ENCODE data around the gene GALP.
A peak's percentile ranks its signal among the peaks of the same experiment; 100 is the strongest.
"Not testable (repeated sequence)": the region's sequence is repeated elsewhere in the genome, so short reads cannot be mapped to it uniquely, and the experiment has no call there.

GALP gene

DNA sequence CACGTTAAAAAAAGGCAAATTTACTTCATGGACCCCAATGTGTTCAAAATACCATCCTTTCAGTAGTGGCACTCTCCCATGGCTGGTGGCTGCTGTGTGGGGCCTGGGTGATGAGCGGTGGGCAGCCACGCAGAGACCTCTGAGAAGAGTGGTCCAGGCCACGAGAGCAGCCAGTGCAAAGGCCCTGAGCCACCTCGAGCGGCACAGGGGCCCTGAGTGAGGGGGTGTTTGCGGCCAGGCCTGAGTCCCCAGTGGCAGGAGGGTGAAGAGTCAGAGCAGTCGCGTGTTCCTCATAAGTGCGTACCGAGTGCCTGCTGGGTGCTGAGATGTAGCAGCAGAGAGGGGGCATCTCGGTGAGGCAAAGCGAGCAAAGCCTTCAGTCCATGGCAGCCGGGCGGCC, 27.7 kb upstream of the GALP start:
- TF ChIP-seq, protein P1, sequence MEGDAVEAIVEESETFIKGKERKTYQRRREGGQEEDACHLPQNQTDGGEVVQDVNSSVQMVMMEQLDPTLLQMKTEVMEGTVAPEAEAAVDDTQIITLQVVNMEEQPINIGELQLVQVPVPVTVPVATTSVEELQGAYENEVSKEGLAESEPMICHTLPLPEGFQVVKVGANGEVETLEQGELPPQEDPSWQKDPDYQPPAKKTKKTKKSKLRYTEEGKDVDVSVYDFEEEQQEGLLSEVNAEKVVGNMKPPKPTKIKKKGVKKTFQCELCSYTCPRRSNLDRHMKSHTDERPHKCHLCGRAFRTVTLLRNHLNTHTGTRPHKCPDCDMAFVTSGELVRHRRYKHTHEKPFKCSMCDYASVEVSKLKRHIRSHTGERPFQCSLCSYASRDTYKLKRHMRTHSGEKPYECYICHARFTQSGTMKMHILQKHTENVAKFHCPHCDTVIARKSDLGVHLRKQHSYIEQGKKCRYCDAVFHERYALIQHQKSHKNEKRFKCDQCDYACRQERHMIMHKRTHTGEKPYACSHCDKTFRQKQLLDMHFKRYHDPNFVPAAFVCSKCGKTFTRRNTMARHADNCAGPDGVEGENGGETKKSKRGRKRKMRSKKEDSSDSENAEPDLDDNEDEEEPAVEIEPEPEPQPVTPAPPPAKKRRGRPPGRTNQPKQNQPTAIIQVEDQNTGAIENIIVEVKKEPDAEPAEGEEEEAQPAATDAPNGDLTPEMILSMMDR (conservative IDR thresholded peaks at IDR 0.05; ENCODE audit: low read depth, low read length): no peak
- DNase-seq (ENCODE audit: low read depth): no peak
- H3K4me3 ChIP-seq (ENCODE audit: low read length): no peak overlapping the region

GRCh38 chr19:56148955-56149655, 26.7 kb upstream of the GALP start:
- DNase-seq (ENCODE audit: low read depth); H3K4me3 ChIP-seq (ENCODE audit: low read length): not testable (repeated sequence)

- TF ChIP-seq, protein P1 (conservative IDR thresholded peaks at IDR 0.05; ENCODE audit: low read depth, low read length): no peak
- DNase-seq (ENCODE audit: low read depth): no peak
- H3K4me3 ChIP-seq (ENCODE audit: low read length): no peak overlapping the region
These were observed 26.2 kb upstream of the GALP start for GRCh38 chr19:56149656-56150038.

- no peak overlapping the region for H3K4me3 ChIP-seq (ENCODE audit: low read length)
- TF ChIP-seq, protein P1 (conservative IDR thresholded peaks at IDR 0.05; ENCODE audit: low read depth, low read length): no peak
- DNase-seq (ENCODE audit: low read depth): no peak
These were observed 25.4 kb upstream of the GALP start for GRCh38 chr19:56150358-56150757.

DNA sequence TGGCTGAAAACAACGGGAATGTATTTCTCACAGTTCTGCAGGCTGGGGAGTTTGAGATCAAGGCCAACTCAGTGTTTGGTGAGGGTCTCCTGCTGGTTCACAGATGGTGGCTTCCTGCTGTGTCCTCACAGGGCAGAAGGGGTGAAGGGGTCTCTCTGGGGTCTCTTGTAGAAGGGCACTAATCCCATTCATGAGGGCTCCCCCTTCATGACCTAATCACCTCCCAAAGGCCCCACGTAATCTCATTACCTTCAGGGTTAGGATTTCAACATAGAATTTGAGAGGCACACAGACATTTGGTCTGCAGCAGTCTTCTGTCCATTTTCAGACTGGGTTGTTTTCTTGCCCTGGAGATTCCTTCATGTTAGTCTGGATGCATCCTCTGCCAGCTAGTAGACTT, 23.2 kb upstream of the GALP start:
- TF ChIP-seq, protein P1 (conservative IDR thresholded peaks at IDR 0.05; ENCODE audit: low read depth, low read length): no peak
- no peak overlapping the region for H3K4me3 ChIP-seq (ENCODE audit: low read length)
- DNase-seq (ENCODE audit: low read depth): no peak

- no peak for DNase-seq (ENCODE audit: low read depth)
- no peak overlapping the region for H3K4me3 ChIP-seq (ENCODE audit: low read length)
- TF ChIP-seq, protein P1 (conservative IDR thresholded peaks at IDR 0.05; ENCODE audit: low read depth, low read length): no peak
These were observed 22.3 kb upstream of the GALP start for GRCh38 chr19:56153507-56153906.

- TF ChIP-seq, protein P1 (conservative IDR thresholded peaks at IDR 0.05; ENCODE audit: low read depth, low read length): peak; percentile 48
- no peak for DNase-seq (ENCODE audit: low read depth)
- H3K4me3 ChIP-seq (ENCODE audit: low read length): no peak overlapping the region
These were observed 20.6 kb upstream of the GALP start for GRCh38 chr19:56155124-56155687.

Data from retinal pigment epithelial cell (primary cell).